Measurements from ENCODE around the gene MKNK1. TPM values are rescaled to one million over a fixed set of nuclear protein-coding genes. Genes with fewer than 3 reads are reported as not detected.

Gene MKNK1
- total RNA-seq, 1 experiment from 2014 or later = 12.9 TPM

DNA sequence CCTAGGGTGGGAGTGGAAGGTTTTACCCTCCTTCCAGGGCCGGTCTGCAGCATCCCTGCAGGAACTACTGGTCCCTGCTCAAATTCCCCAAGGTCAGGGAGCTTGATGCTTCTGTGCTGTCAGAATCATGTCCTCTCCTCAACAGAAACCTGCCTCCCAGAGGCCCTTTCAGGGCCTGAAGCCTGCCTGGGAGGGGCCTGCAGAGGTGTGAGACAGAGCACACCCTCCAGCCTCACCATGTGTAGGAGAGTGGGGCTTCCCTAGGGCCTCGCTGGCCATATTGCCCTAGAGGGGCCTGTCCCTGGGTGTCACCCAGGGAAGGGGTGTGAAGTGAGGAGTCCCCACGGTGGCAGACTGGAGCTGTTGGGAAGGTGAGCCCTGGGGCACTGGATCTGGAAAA lies 73.8 kb downstream of the MKNK1 start:
- no peaks in the 10 kb centered on the region for H4K20me1 ChIP-seq (ENCODE audit: control insufficient read depth, insufficient read depth, insufficient read length)
- no peak overlapping the region for H2BK12ac ChIP-seq (ENCODE audit: insufficient read length, low read depth, low read length)
- no peak for TF ChIP-seq CTCF (conservative IDR thresholded peaks at IDR 0.05)
- no peak overlapping the region for H3K9ac ChIP-seq (ENCODE audit: extremely low read depth, insufficient read length, low read length)
- H3K9me3 ChIP-seq (ENCODE audit: control insufficient read depth, low read depth, low read length) = no peaks in the 10 kb centered on the region
- H3K56ac ChIP-seq (ENCODE audit: insufficient read length, low read depth, low read length) = no peak overlapping the region
- no peak overlapping the region for H3K4me3 Mint-ChIP-seq
- no peak overlapping the region for H3T11ph ChIP-seq (ENCODE audit: low read length)
- no peak overlapping the region for H3K27ac ChIP-seq (ENCODE audit: insufficient read length, low read depth, low read length)
- no peak overlapping the region for H2BK20ac ChIP-seq (ENCODE audit: low read depth, low read length, poor library complexity, severe bottlenecking)
- WGBS (ENCODE audit: extremely low coverage, insufficient read length, low lambda C conversion rate) = no CpG with 5 or more reads among the region's 3 CpGs
- H3K4ac ChIP-seq (ENCODE audit: low read depth, low read length) = no peak overlapping the region
- no peak overlapping the region for H3K23ac ChIP-seq (ENCODE audit: insufficient read length, low read depth, low read length)
- H3K36me3 Mint-ChIP-seq (ENCODE audit: insufficient read depth in 1 of 3, low read depth in 3 of 3) = no peaks in the 10 kb centered on the region
- H4K91ac ChIP-seq (ENCODE audit: insufficient read length, low read depth, low read length) = no peak overlapping the region
- H4K5ac ChIP-seq (ENCODE audit: insufficient read length, low read depth, low read length) = no peak overlapping the region
- H3K4me2 ChIP-seq (ENCODE audit: insufficient read depth, insufficient read length, low read length) = no peak overlapping the region
- H3K27me3 ChIP-seq (ENCODE audit: insufficient read depth, low read length) = peaks cover 40% of the 10 kb centered on the region
- no peak overlapping the region for H4K8ac ChIP-seq (replicated peaks; ENCODE audit: insufficient read length, low read depth, low read length)
- H2BK5ac ChIP-seq (ENCODE audit: insufficient read length, low read length) = no peak overlapping the region
- H3K18ac ChIP-seq (ENCODE audit: insufficient read length, low read depth, low read length) = no peak overlapping the region
- DNase-seq = no peak
- no peaks in the 10 kb centered on the region; a peak in 2 of 5 replicates for H3K9me3 Mint-ChIP-seq
- H2BK15ac ChIP-seq (ENCODE audit: low read depth, low read length) = no peak overlapping the region
- no peak overlapping the region for H2AFZ ChIP-seq (ENCODE audit: low read length)
- H3K79me2 ChIP-seq (ENCODE audit: insufficient read depth, low read length) = no peaks in the 10 kb centered on the region
- peaks cover 42 to 49% of the 10 kb centered on the region in 2 experiments for H3K4me1 Mint-ChIP-seq
- no peak overlapping the region for H2AK5ac ChIP-seq (ENCODE audit: insufficient read length, low read length)
- peaks cover 3% of the 10 kb centered on the region; the same call in 1 of the 2 replicates for H3K4me1 ChIP-seq (ENCODE audit: insufficient read depth, low read length)
- peaks cover 95% of the 10 kb centered on the region for H3K27me3 Mint-ChIP-seq (ENCODE audit: low read depth)
- H3K14ac ChIP-seq (ENCODE audit: insufficient read depth, low read length) = no peak overlapping the region
- H3K27ac Mint-ChIP-seq = no peak overlapping the region
- no peaks in the 10 kb centered on the region for H3K79me1 ChIP-seq (ENCODE audit: insufficient read depth, low read depth, low read length, poor library complexity, severe bottlenecking)
- H3K23me2 ChIP-seq (ENCODE audit: insufficient read length, low read depth, low read length, poor library complexity, severe bottlenecking) = peaks cover 3% of the 10 kb centered on the region
- no peak overlapping the region for H2BK120ac ChIP-seq (ENCODE audit: low read depth, low read length, poor library complexity, severe bottlenecking)

All from H9 (cell line).